ENCODE data around the gene UBA6.

DNA sequence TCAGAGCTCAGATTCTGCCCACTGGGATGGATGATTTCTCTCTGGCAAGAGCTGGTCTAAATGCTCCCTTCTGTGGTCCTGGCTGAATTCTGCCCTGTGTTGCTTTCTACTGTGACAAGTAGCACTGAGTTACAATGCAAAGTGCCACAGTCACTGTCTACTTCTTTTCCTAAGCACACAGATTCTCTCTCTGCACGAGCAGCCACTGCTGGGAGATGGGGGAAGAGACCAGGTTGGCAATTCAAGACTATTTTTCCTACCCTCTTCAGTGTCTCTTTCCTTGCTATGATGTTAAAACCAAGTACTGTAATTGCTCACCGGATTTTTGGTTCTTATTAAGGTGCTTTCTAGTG is 97.0 kb downstream of the UBA6 start:
- TF ChIP-seq JUND (IDR thresholded peaks at IDR 0.05) (no peak), RFX5 (IDR thresholded peaks at IDR 0.05; ENCODE audit: low read length) (no peak), GATA2 (CRISPR knock-in tag; IDR thresholded peaks at IDR 0.05) (no peak), ELF1 (IDR thresholded peaks at IDR 0.05) (no peak), EP300 (IDR thresholded peaks at IDR 0.05; ENCODE audit: borderline replicate concordance in 1 of 2, low read depth in 1 of 2, low read length in 1 of 2) (no peak), EZH2phosphoT487 (IDR thresholded peaks at IDR 0.05; ENCODE audit: borderline replicate concordance, low read depth) (no peak), MXI1 (IDR thresholded peaks at IDR 0.05; ENCODE audit: low read depth, low read length) (no peak), TEAD4 (IDR thresholded peaks at IDR 0.05; ENCODE audit: borderline replicate concordance, insufficient read depth) (no peak), TAF1 (IDR thresholded peaks at IDR 0.05; ENCODE audit: borderline replicate concordance, low read depth, low read length) (no peak), RAD21 (IDR thresholded peaks at IDR 0.05; ENCODE audit: low read length) (no peak), POLR2AphosphoS5 (IDR thresholded peaks at IDR 0.05; ENCODE audit: low read depth, low read length) (no peak)
- TF ChIP-seq, protein P1, sequence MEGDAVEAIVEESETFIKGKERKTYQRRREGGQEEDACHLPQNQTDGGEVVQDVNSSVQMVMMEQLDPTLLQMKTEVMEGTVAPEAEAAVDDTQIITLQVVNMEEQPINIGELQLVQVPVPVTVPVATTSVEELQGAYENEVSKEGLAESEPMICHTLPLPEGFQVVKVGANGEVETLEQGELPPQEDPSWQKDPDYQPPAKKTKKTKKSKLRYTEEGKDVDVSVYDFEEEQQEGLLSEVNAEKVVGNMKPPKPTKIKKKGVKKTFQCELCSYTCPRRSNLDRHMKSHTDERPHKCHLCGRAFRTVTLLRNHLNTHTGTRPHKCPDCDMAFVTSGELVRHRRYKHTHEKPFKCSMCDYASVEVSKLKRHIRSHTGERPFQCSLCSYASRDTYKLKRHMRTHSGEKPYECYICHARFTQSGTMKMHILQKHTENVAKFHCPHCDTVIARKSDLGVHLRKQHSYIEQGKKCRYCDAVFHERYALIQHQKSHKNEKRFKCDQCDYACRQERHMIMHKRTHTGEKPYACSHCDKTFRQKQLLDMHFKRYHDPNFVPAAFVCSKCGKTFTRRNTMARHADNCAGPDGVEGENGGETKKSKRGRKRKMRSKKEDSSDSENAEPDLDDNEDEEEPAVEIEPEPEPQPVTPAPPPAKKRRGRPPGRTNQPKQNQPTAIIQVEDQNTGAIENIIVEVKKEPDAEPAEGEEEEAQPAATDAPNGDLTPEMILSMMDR (IDR thresholded peaks at IDR 0.05), result no peak
- TF ChIP-seq, protein P2, sequence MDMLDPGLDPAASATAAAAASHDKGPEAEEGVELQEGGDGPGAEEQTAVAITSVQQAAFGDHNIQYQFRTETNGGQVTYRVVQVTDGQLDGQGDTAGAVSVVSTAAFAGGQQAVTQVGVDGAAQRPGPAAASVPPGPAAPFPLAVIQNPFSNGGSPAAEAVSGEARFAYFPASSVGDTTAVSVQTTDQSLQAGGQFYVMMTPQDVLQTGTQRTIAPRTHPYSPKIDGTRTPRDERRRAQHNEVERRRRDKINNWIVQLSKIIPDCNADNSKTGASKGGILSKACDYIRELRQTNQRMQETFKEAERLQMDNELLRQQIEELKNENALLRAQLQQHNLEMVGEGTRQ (IDR thresholded peaks at IDR 0.05; ENCODE audit: borderline replicate concordance, low read depth, low read length), result no peak
